Measurements from ENCODE around the gene CNGB1. TPM values are rescaled to one million over a fixed set of nuclear protein-coding genes. Genes with fewer than 3 reads are reported as not detected.
"Not testable (repeated sequence)": the region's sequence is repeated elsewhere in the genome, so short reads cannot be mapped to it uniquely, and the experiment has no call there.

Gene CNGB1
- total RNA-seq, 3 donors from 2014 or later, result not detected

DNA sequence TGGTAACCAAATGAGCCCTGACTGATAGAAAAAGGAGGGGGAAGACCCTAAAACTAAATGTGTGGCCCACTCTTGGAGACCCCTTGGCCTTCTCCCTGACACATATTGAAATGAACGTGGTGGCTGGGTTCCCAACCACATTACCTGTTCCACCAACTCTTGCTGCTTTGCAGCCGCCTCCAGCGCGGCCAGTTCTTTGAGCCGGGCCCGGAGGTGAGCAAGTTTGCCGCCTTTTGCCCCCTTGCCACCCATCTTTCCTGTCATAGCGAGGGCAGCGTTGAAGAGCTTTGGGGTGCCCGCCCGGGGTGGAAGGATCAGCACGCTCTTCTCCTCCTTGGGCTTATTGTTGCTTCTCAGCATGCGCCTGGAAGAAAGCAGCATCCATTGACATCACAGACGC is 83.2 kb downstream of the CNGB1 start:
- Mint-ChIP-seq H3K4me1 (ENCODE audit: low read depth) (peaks cover 2% of the 10 kb centered on the region), H3K27me3 (ENCODE audit: low read depth) (peaks cover 61% of the 10 kb centered on the region), H3K9me3 (no peaks in the 10 kb centered on the region), H3K36me3 (ENCODE audit: insufficient read depth) (no peaks in the 10 kb centered on the region), H3K4me3 (no peak overlapping the region)
- ATAC-seq (no peak), DNase-seq (no peak)

DNA sequence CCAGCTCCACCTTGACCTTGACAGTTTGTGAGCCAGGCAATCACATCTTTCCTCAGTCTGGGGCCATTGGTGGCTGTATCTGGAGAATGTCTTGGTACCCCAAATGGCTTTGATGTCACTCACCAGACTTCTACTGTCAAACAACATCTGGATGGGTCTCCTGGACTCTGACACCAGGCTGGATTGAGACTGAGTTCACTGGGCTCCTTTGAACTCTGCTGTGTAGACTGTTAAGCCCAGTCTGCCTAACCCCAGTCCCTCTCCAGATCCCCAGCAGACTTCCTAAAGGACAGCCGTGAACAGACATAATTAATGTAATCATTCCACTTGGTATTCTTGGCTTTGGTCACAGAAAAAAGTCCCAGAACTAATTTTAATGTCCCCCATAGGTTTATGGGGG is 84.5 kb downstream of the CNGB1 start:
- DNase-seq (no peak), ATAC-seq (no peak)
- H3K36me3 Mint-ChIP-seq (ENCODE audit: insufficient read depth), result no peaks in the 10 kb centered on the region
- no peak overlapping the region for H3K4me3 Mint-ChIP-seq
- peaks cover 2% of the 10 kb centered on the region for H3K4me1 Mint-ChIP-seq (ENCODE audit: low read depth)
- H3K27me3 Mint-ChIP-seq (ENCODE audit: low read depth), result peaks cover 62% of the 10 kb centered on the region
- no peaks in the 10 kb centered on the region for H3K9me3 Mint-ChIP-seq

DNA sequence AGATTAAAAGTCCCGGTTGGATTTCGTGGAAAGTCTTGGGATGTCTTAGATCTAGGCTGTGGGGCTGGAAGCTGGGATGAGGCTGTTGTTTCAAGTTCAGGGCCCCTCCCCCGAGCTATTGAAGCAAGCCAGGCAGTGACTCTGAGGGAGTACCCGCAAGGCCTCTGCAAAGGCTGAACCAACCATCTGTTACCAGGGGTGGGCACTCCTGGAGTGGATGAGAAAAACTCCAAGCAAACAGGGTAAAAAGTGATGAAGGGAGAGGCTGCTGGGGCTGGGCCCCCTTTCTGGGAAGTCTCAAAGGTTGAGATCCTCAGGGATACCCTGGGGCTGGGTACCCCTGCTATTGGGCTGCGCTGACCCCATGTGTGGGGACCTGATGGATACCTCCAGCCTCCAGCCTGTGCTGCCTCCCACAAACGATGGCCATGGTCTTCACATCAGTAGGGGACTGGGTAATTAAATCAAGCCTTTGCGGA is 86.2 kb downstream of the CNGB1 start:
- no peaks in the 10 kb centered on the region for H3K36me3 Mint-ChIP-seq (ENCODE audit: insufficient read depth)
- H3K4me3 Mint-ChIP-seq, result no peak overlapping the region
- no peak for ATAC-seq
- no peaks in the 10 kb centered on the region for H3K9me3 Mint-ChIP-seq
- peaks cover 56% of the 10 kb centered on the region for H3K27me3 Mint-ChIP-seq (ENCODE audit: low read depth)
- no peak for DNase-seq
- H3K4me1 Mint-ChIP-seq (ENCODE audit: low read depth), result no peaks in the 10 kb centered on the region

DNA sequence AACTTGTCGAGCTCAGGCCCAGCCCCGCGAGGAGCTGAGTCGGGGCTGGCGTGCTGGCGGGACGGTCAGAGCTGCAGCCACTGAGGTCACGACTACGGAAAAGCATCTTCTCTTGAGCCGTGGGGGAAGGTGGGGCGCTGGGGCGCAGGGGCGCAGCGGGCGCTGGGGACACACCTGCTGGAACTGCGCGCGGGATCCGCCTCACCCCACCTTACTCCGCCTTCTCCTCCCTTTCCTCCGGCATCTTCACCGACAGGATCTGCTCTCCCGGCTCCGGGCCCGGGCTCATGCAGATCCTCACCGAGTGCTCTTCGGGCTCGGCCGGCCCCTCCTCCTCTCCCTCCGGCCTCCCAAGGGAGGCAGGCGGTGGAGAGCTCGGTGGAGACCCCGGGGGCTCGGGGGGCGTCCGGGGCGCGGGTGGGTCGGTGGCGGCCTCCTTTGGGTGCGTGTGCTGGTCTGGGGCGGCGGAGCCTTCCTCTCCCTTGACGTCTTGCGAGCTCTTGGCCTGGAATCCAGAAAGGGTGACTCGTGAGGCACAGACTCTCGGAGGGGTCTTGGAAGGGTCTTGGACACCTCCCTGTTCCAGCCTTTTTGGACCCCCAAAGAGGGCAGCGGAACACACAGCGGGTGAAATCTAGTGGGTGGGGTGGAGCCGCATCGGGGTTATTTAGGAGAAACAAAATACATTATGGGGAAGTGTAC is 86.8 kb downstream of the CNGB1 start:
- H3K36me3 Mint-ChIP-seq (ENCODE audit: insufficient read depth), result no peaks in the 10 kb centered on the region
- H3K27me3 Mint-ChIP-seq (ENCODE audit: low read depth), result peaks cover 53% of the 10 kb centered on the region
- ATAC-seq (no peak), DNase-seq (no peak)
- H3K4me1 Mint-ChIP-seq (ENCODE audit: low read depth), result no peaks in the 10 kb centered on the region
- H3K9me3 Mint-ChIP-seq, result no peaks in the 10 kb centered on the region
- no peak overlapping the region for H3K4me3 Mint-ChIP-seq

DNA sequence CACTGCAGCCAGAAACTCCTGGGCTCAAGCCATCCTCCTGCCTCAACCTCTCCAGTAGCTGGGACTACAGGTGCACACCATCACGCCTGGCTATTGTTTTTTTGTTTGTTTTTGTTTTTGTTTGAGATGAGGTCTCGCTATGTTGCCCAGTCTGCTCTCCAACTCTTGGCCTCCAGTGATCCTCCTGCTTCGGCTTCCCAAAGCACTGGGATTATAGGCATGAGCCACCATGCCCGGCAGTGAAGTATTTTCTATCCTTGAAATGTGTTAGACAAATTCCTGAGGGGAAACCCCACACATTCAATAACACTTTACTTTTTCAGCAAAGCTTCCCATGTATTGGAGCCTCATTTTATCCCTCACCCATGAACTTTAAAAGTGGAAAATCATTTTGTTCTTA is 87.4 kb downstream of the CNGB1 start:
- H3K27me3 Mint-ChIP-seq (ENCODE audit: low read depth), result peaks cover 53% of the 10 kb centered on the region
- DNase-seq (no peak), ATAC-seq (no peak)
- no peaks in the 10 kb centered on the region for H3K4me1 Mint-ChIP-seq (ENCODE audit: low read depth)
- H3K9me3 Mint-ChIP-seq, result no peaks in the 10 kb centered on the region
- H3K4me3 Mint-ChIP-seq, result no peak overlapping the region
- no peaks in the 10 kb centered on the region for H3K36me3 Mint-ChIP-seq (ENCODE audit: insufficient read depth)

- no peaks in the 10 kb centered on the region for H3K4me1 Mint-ChIP-seq (ENCODE audit: low read depth)
- no peaks in the 10 kb centered on the region for H3K36me3 Mint-ChIP-seq (ENCODE audit: insufficient read depth)
- no peak overlapping the region for H3K4me3 Mint-ChIP-seq
- H3K9me3 Mint-ChIP-seq, result no peaks in the 10 kb centered on the region
- peaks cover 47% of the 10 kb centered on the region for H3K27me3 Mint-ChIP-seq (ENCODE audit: low read depth)
- DNase-seq (no peak), ATAC-seq (no peak)
These were observed 88.1 kb downstream of the CNGB1 start for GRCh38 chr16:57882792-57883191.

- no peaks in the 10 kb centered on the region for H3K4me1 Mint-ChIP-seq (ENCODE audit: low read depth)
- ATAC-seq, result no peak
- H3K36me3 Mint-ChIP-seq (ENCODE audit: insufficient read depth), result no peaks in the 10 kb centered on the region
These were observed 88.7 kb downstream of the CNGB1 start for GRCh38 chr16:57882206-57882605.

DNA sequence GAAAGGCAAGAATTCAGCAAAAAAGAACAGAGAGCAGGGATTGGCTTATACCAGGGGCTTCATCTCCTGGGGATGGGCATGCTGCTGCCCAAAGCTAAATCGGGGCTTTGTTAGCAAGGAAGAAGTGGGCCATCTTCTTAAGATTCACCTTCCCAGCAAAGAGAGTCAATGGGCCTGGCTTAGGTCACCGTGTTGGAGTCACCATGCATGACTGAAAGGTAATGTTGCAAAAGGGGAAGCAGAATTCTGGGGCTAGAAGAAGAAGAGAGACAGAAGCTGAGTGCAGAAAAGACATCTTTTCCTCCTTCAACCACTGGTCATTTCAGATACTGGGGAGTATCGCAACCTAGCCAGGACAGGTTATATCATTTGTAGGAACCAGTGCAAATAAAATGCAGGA is 92.3 kb downstream of the CNGB1 start:
- Mint-ChIP-seq H3K4me3 (no peak overlapping the region), H3K4me1 (ENCODE audit: low read depth) (no peaks in the 10 kb centered on the region), H3K27me3 (ENCODE audit: low read depth) (peaks cover 20% of the 10 kb centered on the region), H3K36me3 (ENCODE audit: insufficient read depth) (no peaks in the 10 kb centered on the region), H3K9me3 (no peaks in the 10 kb centered on the region)
- no peak for ATAC-seq
- no peak for DNase-seq

More at GRCh38 chr16:57882206-57882605, 88.7 kb downstream of the CNGB1 start:
- no peak for DNase-seq
- no peak overlapping the region for H3K4me3 Mint-ChIP-seq
- peaks cover 42% of the 10 kb centered on the region for H3K27me3 Mint-ChIP-seq (ENCODE audit: low read depth)
- H3K9me3 Mint-ChIP-seq, result no peaks in the 10 kb centered on the region

DNA sequence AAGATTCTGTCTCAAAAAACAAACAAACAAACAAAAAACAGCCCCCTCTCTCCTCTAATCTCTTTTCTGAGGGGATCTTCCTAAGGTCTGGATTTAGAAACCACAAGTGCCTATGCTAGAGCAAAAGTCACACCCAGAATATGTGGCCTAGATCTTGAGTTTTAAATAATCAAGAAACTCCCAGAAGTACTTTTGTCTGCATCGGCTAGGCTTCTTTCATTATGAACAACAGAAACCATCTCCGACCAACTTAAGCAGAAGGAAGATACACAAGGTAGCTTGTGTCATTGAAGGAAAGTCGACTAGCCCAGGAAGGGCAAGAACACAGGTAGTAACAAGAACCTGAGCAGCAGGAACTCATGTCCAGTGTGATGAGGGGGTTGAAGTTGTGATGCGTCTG is 94.7 kb downstream of the CNGB1 start:
- H3K4me1 Mint-ChIP-seq (ENCODE audit: low read depth), result no peaks in the 10 kb centered on the region
- ATAC-seq, result no peak
- peaks cover 15% of the 10 kb centered on the region for H3K27me3 Mint-ChIP-seq (ENCODE audit: low read depth)

DNA sequence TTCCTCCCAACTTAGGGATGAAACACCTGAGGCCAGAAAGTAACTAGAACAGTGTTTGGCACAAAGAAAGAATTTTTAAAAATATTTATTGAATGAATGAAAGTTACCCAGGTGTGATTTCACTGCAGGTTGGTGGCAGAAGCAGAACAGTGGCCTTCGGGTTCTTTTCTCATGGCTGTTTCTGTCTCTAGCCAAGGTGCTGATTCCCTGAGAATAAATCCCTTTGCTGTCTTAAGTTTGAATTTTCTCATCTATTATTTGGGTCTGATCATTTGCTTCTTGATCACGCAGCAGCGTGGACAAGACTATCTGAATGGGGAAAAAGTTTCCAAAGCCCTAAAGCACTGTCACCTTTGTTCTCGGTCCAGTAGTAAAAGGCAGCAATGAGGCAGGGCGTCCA is 95.6 kb downstream of the CNGB1 start:
- Mint-ChIP-seq H3K27me3 (ENCODE audit: low read depth) (peaks cover 14% of the 10 kb centered on the region), H3K36me3 (ENCODE audit: insufficient read depth) (no peaks in the 10 kb centered on the region), H3K4me3 (no peak overlapping the region), H3K4me1 (ENCODE audit: low read depth) (no peaks in the 10 kb centered on the region), H3K9me3 (no peaks in the 10 kb centered on the region)
- DNase-seq (no peak), ATAC-seq (no peak)

More for the DNA sequence above, 94.7 kb downstream of the CNGB1 start:
- H3K4me3 Mint-ChIP-seq, result no peak overlapping the region
- H3K36me3 Mint-ChIP-seq (ENCODE audit: insufficient read depth), result no peaks in the 10 kb centered on the region
- no peak for DNase-seq
- no peaks in the 10 kb centered on the region for H3K9me3 Mint-ChIP-seq

GRCh38 chr16:57873218-57873617 is 97.7 kb downstream of the CNGB1 start:
- DNase-seq, result no peak
- Mint-ChIP-seq H3K36me3 (ENCODE audit: insufficient read depth) (no peaks in the 10 kb centered on the region), H3K4me1 (ENCODE audit: low read depth) (no peaks in the 10 kb centered on the region), H3K27me3 (ENCODE audit: low read depth) (peaks cover 15% of the 10 kb centered on the region), H3K4me3 (no peak overlapping the region), H3K9me3 (no peaks in the 10 kb centered on the region)
- no peak for ATAC-seq

- H3K9me3 Mint-ChIP-seq; H3K4me3 Mint-ChIP-seq; DNase-seq; ATAC-seq; H3K36me3 Mint-ChIP-seq (ENCODE audit: insufficient read depth); H3K4me1 Mint-ChIP-seq (ENCODE audit: low read depth): not testable (repeated sequence)
- H3K27me3 Mint-ChIP-seq (ENCODE audit: low read depth), result peaks cover 15% of the 10 kb centered on the region
These were observed 98.2 kb downstream of the CNGB1 start for GRCh38 chr16:57872764-57873163.

GRCh38 chr16:57871456-57871855 is 99.5 kb downstream of the CNGB1 start:
- H3K27me3 Mint-ChIP-seq (ENCODE audit: low read depth), result peaks cover 19% of the 10 kb centered on the region
- DNase-seq (no peak), ATAC-seq (peak; percentile 53 to 83)
- H3K36me3 Mint-ChIP-seq (ENCODE audit: insufficient read depth), result no peaks in the 10 kb centered on the region
- H3K4me3 Mint-ChIP-seq, result no peak overlapping the region
- H3K4me1 Mint-ChIP-seq (ENCODE audit: low read depth), result no peaks in the 10 kb centered on the region
- H3K9me3 Mint-ChIP-seq, result no peaks in the 10 kb centered on the region

- H3K4me3 Mint-ChIP-seq, result no peak overlapping the region
- no peaks in the 10 kb centered on the region for H3K4me1 Mint-ChIP-seq (ENCODE audit: low read depth)
- DNase-seq, result no peak
- peaks cover 19% of the 10 kb centered on the region for H3K27me3 Mint-ChIP-seq (ENCODE audit: low read depth)
- H3K9me3 Mint-ChIP-seq, result no peaks in the 10 kb centered on the region
- no peak for ATAC-seq
- H3K36me3 Mint-ChIP-seq (ENCODE audit: insufficient read depth), result no peaks in the 10 kb centered on the region
These were observed 100.0 kb downstream of the CNGB1 start for GRCh38 chr16:57870753-57871454.

GRCh38 chr16:57868913-57869520 is 101.9 kb downstream of the CNGB1 start:
- H3K9me3 Mint-ChIP-seq, result no peaks in the 10 kb centered on the region
- H3K4me1 Mint-ChIP-seq (ENCODE audit: low read depth), result no peaks in the 10 kb centered on the region
- no peak overlapping the region for H3K4me3 Mint-ChIP-seq
- no peak for DNase-seq
- H3K27me3 Mint-ChIP-seq (ENCODE audit: low read depth), result peaks cover 19% of the 10 kb centered on the region
- H3K36me3 Mint-ChIP-seq (ENCODE audit: insufficient read depth), result no peaks in the 10 kb centered on the region
- ATAC-seq, result no peak
